Heart right ventricle (tissue), 16 donors: Measurements from ENCODE around the gene USP2. TPM values are rescaled to one million over a fixed set of nuclear protein-coding genes. Genes with fewer than 3 reads are reported as not detected.

Experiments used
- ATAC-seq, 8 donors: fragments of 200-7000 bp; cut with Tn5 transposase; one replicate each; pipeline ENCODE4 v1.9.1; 2020; ENCODE audit warnings: mild to moderate bottlenecking in 8 of 8, moderate library complexity in 8 of 8, moderate number of reproducible peaks in 1 of 8
- DNase-seq, 2 donors: peaks; one replicate each; pipeline ENCODE4 v3.0.0-alpha.2; 2020
- H3K27ac ChIP-seq, 10 donors: fragments of 200-600 bp; sonication (generic) in 2 of 10; one replicate each; pipeline versions ENCODE4 v1.5.0 to v1.8.0; 2020 to 2022; ENCODE audit warnings: mild to moderate bottlenecking in 3 of 10
- H3K27me3 ChIP-seq, 7 donors: fragments of 200-600 bp; one replicate each; pipeline ENCODE4 v1.8.0; 2021 to 2022; ENCODE audit warnings: mild to moderate bottlenecking in 2 of 7
- H3K36me3 ChIP-seq, 9 donors: fragments of 200-600 bp; sonication (generic) in 1 of 9; one replicate each; pipeline versions ENCODE4 v1.5.0 to v1.8.0; 2020 to 2022; ENCODE audit warnings: mild to moderate bottlenecking in 2 of 9
- H3K4me1 ChIP-seq, 9 donors: fragments of 200-600 bp; sonication (generic) in 1 of 9; one replicate each; pipeline versions ENCODE4 v1.5.0 to v1.8.0; 2020 to 2022; ENCODE audit warnings: mild to moderate bottlenecking in 4 of 9
- H3K4me3 ChIP-seq, 10 donors: fragments of 200-600 bp; sonication (generic) in 2 of 10; one replicate each; pipeline versions ENCODE4 v1.5.0 to v1.8.0; 2020 to 2022; ENCODE audit warnings: mild to moderate bottlenecking in 7 of 10, moderate library complexity in 2 of 10
- H3K9me3 ChIP-seq, 11 donors: fragments of 200-600 bp in 10 of 11; sonication (generic) in 2 of 11; one replicate each; pipeline versions ENCODE4 v1.5.0 to v1.8.0; 2013 to 2022; ENCODE audit warnings: mild to moderate bottlenecking in 2 of 11, control low read depth in 1 of 11, moderate library complexity in 1 of 11
- whole genome bisulfite sequencing, 2 donors: extraction: QIAGEN DNeasy Blood & Tissue Kit; methylation state at CpG; one replicate each; pipeline ENCODE4 v1.1.7; 2013; ENCODE audit warnings: inconsistent platforms in 1 of 2; 5-methylcytosine and 5-hydroxymethylcytosine counted together
- intact Hi-C, 10 donors: fragments of 100-400 bp; cut with DNase I; formaldehyde crosslinking; loops; one replicate each; pipeline versions ENCODE4 v1.11.1 to v1.14.2; 2022
- polyA plus RNA-seq, 2 donors: library from polyadenylated mRNA; stranded (reverse); fragments of 200-250 nt; gene quantifications; one replicate each; pipeline ENCODE4 v1.2.3, GENCODE V29; 2013
- total RNA-seq, 10 donors: library from RNA; stranded (reverse); fragmentation: NEBNext Ultra II Directional in 3 of 10; extraction: Animal tissue kit (Norgen Biotek cat#: 25700) in 3 of 10; gene quantifications; one replicate each; pipeline versions ENCODE4 v1.2.1 to v1.2.4, GENCODE V29; 2021 to 2023
- TF ChIP-seq, protein P1 (sequence below), 9 donors: fragments of 200-600 bp; sonication (generic) in 2 of 9; IDR thresholded peaks; one replicate each; pipeline versions ENCODE4 v1.5.0 to v1.8.0; 2021 to 2022; ENCODE audit warnings: antibody characterized with exemption in 9 of 9, mild to moderate bottlenecking in 5 of 9, moderate library complexity in 1 of 9
- donor health status: Arrhythmogenic right ventricular cardiomyopathy.
- donor health status: ischemic (EF 13 %, LVEDD 7.1; RV severe dilation, severe dysfunction).
- donor health status: healthy with polysubstance abuse.
- donor health status: DM: no; HTN: yes; CAD: no.
- donor health status: DM: no; HTN: no; CAD: no.
- donor health status: ischemic (EF 25% LVEDD 6.9; RV normal size, moderate dysfunction).
- donor health status: ischemic (EF 25% LVEDD 5.7; RV mildly dilated, moderate dysfunction).
- donor health status: healthy.
- donor health status: DM: yes; HTN: yes; CAD: no.
- donor health status: Ischemic cardiomyopathy.
- donor health status: ischemic (EF 35%, LVEDD 5.7; RV mildly dilated, moderate dysfunction).
- donor health status: nonischemic (EF 11% LVEDD 7.7; RV severe dilation, severe dysfunction).
- donor health status: DM: yes; HTN: yes; CAD: no.
- donor health status: PGD.
- donor health status: ischemic (EF 29% LVEDD 5.4; RV normal size, mild dysfunction).
- donor health status: nonischemic (EF 23%, LVEDD 6.1; RV moderate dilation, normal function).

Gene USP2
- total and polyA plus RNA-seq, 12 donors = 42.0 to 183 (median 130) TPM

DNA sequence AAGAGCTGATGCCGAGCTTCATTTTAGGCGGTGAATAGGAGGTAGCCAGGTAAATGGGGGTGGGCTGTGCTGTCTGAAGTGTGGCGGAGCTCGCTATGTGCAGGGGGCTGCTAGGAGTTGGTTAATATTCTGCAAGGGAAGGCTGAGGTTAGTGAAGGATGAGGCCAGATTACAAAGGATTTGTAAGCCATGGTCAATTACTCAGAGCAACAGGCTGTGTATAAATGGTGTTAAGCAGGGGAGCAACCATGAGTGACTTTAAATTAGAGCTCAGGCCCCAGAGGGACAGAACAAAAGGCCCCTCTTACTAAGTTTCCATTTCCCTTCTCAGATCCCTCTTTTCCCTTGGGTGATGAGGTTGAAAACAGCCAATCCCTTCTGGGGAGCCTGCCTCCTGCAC lies 57.3 kb downstream of the USP2 start:
- DNase-seq (no peak), ATAC-seq (no peak)
- H3K36me3 ChIP-seq = no peaks in the 10 kb centered on the region
- intact Hi-C loops = loop anchor here in 6 of 10 donors (5.0 to 10.0 kb wide), 4 partner anchors 117 to 222 kb away; partner anchors contain the start of genes CBL (in 5 of the 6), ABCG4 (in 1 of the 6) and DPAGT1 (in 1 of the 6)
- H3K9me3 ChIP-seq = no peaks in the 10 kb centered on the region
- H3K4me1 ChIP-seq = peaks cover 2 to 49% (median 28%) of the 10 kb centered on the region in 9 donors
- no peak overlapping the region for H3K4me3 ChIP-seq
- 52 to 58% methylated on average over 4 of the region's 4 CpGs for WGBS, 2 donors
- H3K27me3 ChIP-seq = peaks cover 0 to 21% (median 0%) of the 10 kb centered on the region in 7 donors
- H3K27ac ChIP-seq = peak overlapping the region in 1 of 10 donors; percentile 99
- TF ChIP-seq, protein P1, sequence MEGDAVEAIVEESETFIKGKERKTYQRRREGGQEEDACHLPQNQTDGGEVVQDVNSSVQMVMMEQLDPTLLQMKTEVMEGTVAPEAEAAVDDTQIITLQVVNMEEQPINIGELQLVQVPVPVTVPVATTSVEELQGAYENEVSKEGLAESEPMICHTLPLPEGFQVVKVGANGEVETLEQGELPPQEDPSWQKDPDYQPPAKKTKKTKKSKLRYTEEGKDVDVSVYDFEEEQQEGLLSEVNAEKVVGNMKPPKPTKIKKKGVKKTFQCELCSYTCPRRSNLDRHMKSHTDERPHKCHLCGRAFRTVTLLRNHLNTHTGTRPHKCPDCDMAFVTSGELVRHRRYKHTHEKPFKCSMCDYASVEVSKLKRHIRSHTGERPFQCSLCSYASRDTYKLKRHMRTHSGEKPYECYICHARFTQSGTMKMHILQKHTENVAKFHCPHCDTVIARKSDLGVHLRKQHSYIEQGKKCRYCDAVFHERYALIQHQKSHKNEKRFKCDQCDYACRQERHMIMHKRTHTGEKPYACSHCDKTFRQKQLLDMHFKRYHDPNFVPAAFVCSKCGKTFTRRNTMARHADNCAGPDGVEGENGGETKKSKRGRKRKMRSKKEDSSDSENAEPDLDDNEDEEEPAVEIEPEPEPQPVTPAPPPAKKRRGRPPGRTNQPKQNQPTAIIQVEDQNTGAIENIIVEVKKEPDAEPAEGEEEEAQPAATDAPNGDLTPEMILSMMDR (IDR thresholded peaks at IDR 0.05) = no peak

DNA sequence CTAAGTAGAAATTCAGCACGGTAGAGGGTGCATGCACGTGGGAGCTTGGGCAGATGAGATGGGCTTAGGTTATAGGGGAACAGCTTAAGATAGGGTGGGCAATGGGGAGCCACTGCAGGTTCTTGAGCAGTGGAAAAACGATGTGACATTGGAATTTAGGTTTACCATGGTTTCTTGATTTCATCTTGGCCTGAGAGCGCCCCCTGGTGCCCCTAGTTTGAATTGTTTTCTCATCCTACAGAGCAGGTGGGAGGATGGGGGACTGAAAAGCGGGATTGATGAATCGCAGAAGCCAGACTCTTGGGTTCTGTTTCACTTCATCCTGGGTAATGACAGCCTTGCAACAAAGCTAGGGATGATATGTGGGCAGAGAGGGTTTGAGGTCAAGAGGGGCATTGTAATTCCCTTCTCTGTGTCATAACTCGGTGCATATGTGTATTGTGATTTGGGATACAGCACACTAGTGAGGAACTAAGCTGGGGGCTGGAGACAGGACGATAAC lies 57.9 kb downstream of the USP2 start:
- Histone ChIP-seq H3K9me3 (no peaks in the 10 kb centered on the region), H3K27me3 (peaks cover 0 to 27% (median 0%) of the 10 kb centered on the region in 7 donors), H3K27ac (peak overlapping the region in 6 of 10 donors; percentile 6 to 99 (median 95)), H3K36me3 (no peaks in the 10 kb centered on the region), H3K4me3 (no peak overlapping the region), H3K4me1 (peaks cover 4 to 55% (median 34%) of the 10 kb centered on the region in 9 donors)
- intact Hi-C loops = loop anchor here in 7 of 10 donors (2.0 to 10.0 kb wide), 5 partner anchors 116 to 221 kb away; partner anchors contain the start of genes CBL (in 5 of the 7), ABCG4 (in 1 of the 7) and DPAGT1 (in 1 of the 7)
- ATAC-seq (no peak), DNase-seq (peak in 1 of 2 donors; percentile 83)
- 12 to 13% methylated on average over 8 of the region's 8 CpGs for WGBS, 2 donors
- TF ChIP-seq, protein P1 (IDR thresholded peaks at IDR 0.05) = peak; percentile 68 to 87 (median 84)

DNA sequence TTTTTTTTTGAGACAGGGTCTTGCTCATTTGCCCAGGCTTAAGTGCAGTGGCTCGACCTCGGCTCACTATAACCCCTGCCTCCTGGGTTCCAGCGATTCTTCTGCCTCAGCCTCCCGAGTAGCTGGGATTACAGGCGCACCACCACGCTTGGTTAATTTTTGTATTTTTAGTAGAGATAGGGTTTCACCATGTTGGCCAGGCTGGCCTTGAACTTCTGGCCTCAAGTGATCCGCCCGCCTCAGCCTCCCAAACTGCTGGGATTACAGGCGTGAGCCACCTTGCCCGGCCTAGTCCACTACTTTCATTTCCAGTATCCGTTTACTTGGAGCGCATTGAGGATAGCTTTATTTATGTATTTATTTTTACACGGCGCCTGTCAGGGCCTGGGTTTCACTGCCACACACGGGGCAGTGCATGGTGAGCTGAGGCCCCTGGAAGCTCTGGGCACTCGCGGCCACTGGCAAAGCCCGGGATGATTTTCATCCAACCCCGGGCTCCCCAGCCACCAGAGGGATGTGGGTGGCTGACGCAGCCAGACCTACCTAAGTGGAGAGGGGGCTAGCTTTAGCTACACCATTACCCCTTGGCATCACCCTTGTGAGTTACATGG lies 58.5 kb downstream of the USP2 start:
- H3K4me3 ChIP-seq = no peak overlapping the region
- H3K36me3 ChIP-seq = no peaks in the 10 kb centered on the region
- peaks cover 9 to 60% (median 40%) of the 10 kb centered on the region in 9 donors for H3K4me1 ChIP-seq
- H3K9me3 ChIP-seq = no peaks in the 10 kb centered on the region
- intact Hi-C loops = loop anchor here in 7 of 10 donors (2.0 to 10.0 kb wide), 5 partner anchors 116 to 221 kb away; partner anchors contain the start of genes CBL (in 5 of the 7), ABCG4 (in 1 of the 7) and DPAGT1 (in 1 of the 7)
- no peak for DNase-seq
- WGBS, 2 donors = 81 to 87% methylated on average over 19 to 20 of the region's 20 CpGs
- H3K27ac ChIP-seq = peak overlapping the region in 9 of 10 donors; percentile 6 to 99 (median 92)
- ATAC-seq = no peak
- TF ChIP-seq, protein P1 (IDR thresholded peaks at IDR 0.05) = no peak
- peaks cover 0 to 32% (median 0%) of the 10 kb centered on the region in 7 donors for H3K27me3 ChIP-seq

DNA sequence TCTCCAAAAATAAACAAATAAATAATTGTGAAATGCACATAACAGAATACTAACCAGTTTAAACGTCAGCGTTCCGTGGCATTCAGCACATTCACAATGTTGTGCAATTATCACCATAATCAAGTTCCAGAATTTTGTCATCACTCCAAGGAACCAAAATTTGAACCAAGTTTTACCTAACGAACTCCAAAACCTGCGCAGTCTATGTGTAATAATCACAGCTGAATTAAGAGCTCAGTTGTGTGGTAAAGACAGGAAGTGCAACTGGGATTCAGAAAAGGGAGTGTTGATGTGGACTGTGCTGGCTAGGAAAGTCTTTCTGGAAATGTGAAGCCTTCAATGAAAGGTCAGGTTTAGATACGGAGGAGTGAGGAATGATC lies 59.1 kb downstream of the USP2 start:
- TF ChIP-seq, protein P1 (IDR thresholded peaks at IDR 0.05) = peak in 3 of 9 donors; percentile 7 to 24 (median 10)
- Histone ChIP-seq H3K27ac (peak overlapping the region in 9 of 10 donors; percentile 85 to 99 (median 92)), H3K36me3 (no peaks in the 10 kb centered on the region), H3K9me3 (no peaks in the 10 kb centered on the region), H3K27me3 (peaks cover 0 to 39% (median 0%) of the 10 kb centered on the region in 7 donors), H3K4me3 (peak overlapping the region in 7 of 10 donors; percentile 54 to 65 (median 59)), H3K4me1 (peaks cover 11 to 67% (median 47%) of the 10 kb centered on the region in 9 donors)
- no peak for ATAC-seq
- WGBS, 2 donors = 38 to 42% methylated on average over 6 of the region's 6 CpGs
- DNase-seq = no peak
- intact Hi-C loops = loop anchor here in 7 of 10 donors (2.0 to 10.0 kb wide), 5 partner anchors 115 to 220 kb away; partner anchors contain the start of genes CBL (in 5 of the 7), ABCG4 (in 1 of the 7) and DPAGT1 (in 1 of the 7)
